CD14-positive monocyte (primary cell): ENCODE results near the gene EGLN1. TPM values are rescaled to one million over a fixed set of nuclear protein-coding genes. Genes with fewer than 3 reads are reported as not detected.

ENCODE experiments used
- DNase-seq, 3 donors: peaks; one replicate each; pipeline ENCODE4 v3.0.0-alpha.2; 2011 to 2022
- H2AFZ ChIP-seq: 2 replicates; pipeline ENCODE4 v1.6.0; 2012; ENCODE audit warnings: mild to moderate bottlenecking, low read depth, low read length, inconsistent platforms; ENCODE audit not compliant: insufficient read depth, poor library complexity, severe bottlenecking
- H3K27ac ChIP-seq, 2 donors: 1 replicate in 1 of 2; 2 replicates in 1 of 2; pipeline ENCODE4 v1.5.1; 2012 to 2013; ENCODE audit warnings: low read length in 2 of 2, control low read depth in 1 of 2, inconsistent platforms in 1 of 2, low read depth in 1 of 2, mild to moderate bottlenecking in 1 of 2
- H3K27me3 ChIP-seq, 2 donors: one replicate each; pipeline versions ENCODE4 v1.6.0 to v1.6.1; 2011 to 2013; ENCODE audit warnings: low read length in 2 of 2; ENCODE audit not compliant: control insufficient read depth in 2 of 2, insufficient read depth in 2 of 2
- H3K36me3 ChIP-seq, 2 donors: replicated peaks in 1 of 2; 1 replicate in 1 of 2; 2 replicates in 1 of 2; pipeline versions ENCODE4 v1.5.1 to v1.6.1; 2012 to 2013; ENCODE audit warnings: low read length in 2 of 2, control low read depth in 1 of 2, inconsistent platforms in 1 of 2, mild to moderate bottlenecking in 1 of 2; ENCODE audit not compliant: insufficient read depth in 2 of 2, control insufficient read depth in 1 of 2
- H3K4me1 ChIP-seq, 2 donors: 1 replicate in 1 of 2; 2 replicates in 1 of 2; pipeline versions ENCODE4 v1.5.1 to v1.6.1; 2012 to 2013; ENCODE audit warnings: low read length in 2 of 2, control low read depth in 1 of 2, inconsistent platforms in 1 of 2, mild to moderate bottlenecking in 1 of 2, moderate library complexity in 1 of 2; ENCODE audit not compliant: insufficient read depth in 2 of 2, control insufficient read depth in 1 of 2
- H3K4me2 ChIP-seq: replicated peaks from 2 replicates; pipeline ENCODE3; 2012; ENCODE audit warnings: low read length, moderate library complexity, mild to moderate bottlenecking; ENCODE audit not compliant: poor library complexity, severe bottlenecking; ENCODE audit errors: extremely low read depth
- H3K4me3 ChIP-seq, 3 experiments: fragments of 200-600 bp in 1 of 3; sonication (generic) in 1 of 3; replicated peaks in 1 of 3; 1 replicate in 2 of 3; 2 replicates in 1 of 3; pipeline ENCODE4 v1.5.1; 2011 to 2013; ENCODE audit warnings: low read length in 3 of 3, mild to moderate bottlenecking in 3 of 3, control low read depth in 2 of 3, low read depth in 2 of 3, inconsistent platforms in 1 of 3, moderate library complexity in 1 of 3
- H3K79me2 ChIP-seq: 2 replicates; pipeline ENCODE4 v1.6.0; 2012; ENCODE audit warnings: mild to moderate bottlenecking, control low read depth, inconsistent platforms, low read length, moderate library complexity; ENCODE audit not compliant: insufficient read depth
- H3K9ac ChIP-seq: 2 replicates; pipeline ENCODE4 v1.6.0; 2017; ENCODE audit warnings: low read length, mild to moderate bottlenecking; ENCODE audit not compliant: insufficient read depth, poor library complexity, severe bottlenecking
- H3K9me3 ChIP-seq, 2 donors: replicated peaks in 1 of 2; 1 replicate in 1 of 2; 2 replicates in 1 of 2; pipeline versions ENCODE4 v1.5.1 to v1.6.1; 2012 to 2013; ENCODE audit warnings: low read length in 2 of 2, control low read depth in 1 of 2; ENCODE audit not compliant: control insufficient read depth in 1 of 2, insufficient read depth in 1 of 2
- H4K20me1 ChIP-seq: 2 replicates; pipeline ENCODE4 v1.6.0; 2012; ENCODE audit warnings: mild to moderate bottlenecking, low read length, control low read depth, moderate library complexity; ENCODE audit not compliant: insufficient read depth
- H3K27ac Mint-ChIP-seq, 7 donors: one replicate each; pipeline ENCODE4 v1.8.0; 2020; ENCODE audit warnings: mild to moderate bottlenecking in 7 of 7, mixed read lengths in 7 of 7, moderate library complexity in 6 of 7, inconsistent platforms in 2 of 7
- H3K27me3 Mint-ChIP-seq, 3 donors: one replicate each; pipeline ENCODE4 v1.8.0; 2021 to 2022; ENCODE audit warnings: low read depth in 3 of 3, mild to moderate bottlenecking in 3 of 3, mixed read lengths in 3 of 3, moderate library complexity in 3 of 3, inconsistent platforms in 1 of 3
- H3K36me3 Mint-ChIP-seq, 2 donors: one replicate each; pipeline ENCODE4 v1.8.0; 2020; ENCODE audit warnings: mixed read lengths in 2 of 2, inconsistent platforms in 1 of 2, mild to moderate bottlenecking in 1 of 2
- H3K4me1 Mint-ChIP-seq: one replicate; pipeline ENCODE4 v1.8.0; 2020; ENCODE audit warnings: mild to moderate bottlenecking, mixed read lengths
- H3K4me3 Mint-ChIP-seq, 2 donors: one replicate each; pipeline ENCODE4 v1.8.0; 2020; ENCODE audit warnings: mild to moderate bottlenecking in 2 of 2, mixed read lengths in 2 of 2, moderate library complexity in 1 of 2
- H3K9me3 Mint-ChIP-seq, 7 donors: one replicate each; pipeline ENCODE4 v1.8.0; 2020 to 2022; ENCODE audit warnings: mixed read lengths in 7 of 7, mild to moderate bottlenecking in 6 of 7, moderate library complexity in 6 of 7, inconsistent platforms in 2 of 7
- CTCF ChIP-seq: fragments of 200-600 bp; IDR thresholded peaks from one replicate; pipeline ENCODE4 v1.8.0; 2022; ENCODE audit warnings: antibody characterized with exemption, mild to moderate bottlenecking
- WGBS: methylation state at CpG from one replicate; pipeline ENCODE4 v1.1.5; 2013; ENCODE audit warnings: missing lambda C conversion rate; ENCODE audit not compliant: insufficient coverage; 5-methylcytosine and 5-hydroxymethylcytosine counted together
- intact Hi-C, 2 donors: fragments of 100-400 bp; cut with micrococcal nuclease; formaldehyde crosslinking; loops; one replicate each; pipeline versions ENCODE4 v1.15.0 to v1.15.1; 2023
- polyA plus RNA-seq, 3 donors: library from polyadenylated mRNA; depleted of rRNA in 1 of 3; unstranded in 2 of 3; stranded (reverse) in 1 of 3; fragments of 300-500 nt in 2 of 3; fragments of >200 nt in 1 of 3; fragmentation: Illumina TruSeq in 2 of 3; gene quantifications; 1 replicate in 2 of 3; 2 replicates in 1 of 3; pipeline ENCODE4 v1.2.3, GENCODE V29; 2012 to 2021

The EGLN1 gene
- polyA plus RNA-seq, 3 donors: 12.9 to 27.7 (median 23.1) TPM

- peaks cover 46% of the 10 kb centered on the region for H3K4me1 Mint-ChIP-seq
- Histone ChIP-seq H4K20me1 (peaks cover 96% of the 10 kb centered on the region), H3K27me3 (no peaks in the 10 kb centered on the region), H3K9ac (no peak overlapping the region), H3K4me3 (no peak overlapping the region), H3K4me2 (no peak overlapping the region), H3K36me3 (no peaks in the 10 kb centered on the region), H3K27ac (peak overlapping the region in 1 of 2 donors; percentile 58), H3K9me3 (no peaks in the 10 kb centered on the region), H2AFZ (no peak overlapping the region), H3K4me1 (peaks cover 23 to 28% of the 10 kb centered on the region in 2 donors), H3K79me2 (peaks cover 93% of the 10 kb centered on the region)
- H3K9me3 Mint-ChIP-seq: no peaks in the 10 kb centered on the region
- peak overlapping the region in 4 of 7 donors; percentile 33 to 49 (median 45) for H3K27ac Mint-ChIP-seq
- WGBS: 45% methylated on average over 7 of the region's 10 CpGs
- H3K27me3 Mint-ChIP-seq: no peaks in the 10 kb centered on the region
- H3K4me3 Mint-ChIP-seq: no peak overlapping the region
- DNase-seq: peak in 1 of 3 donors; percentile 40
- peaks cover 2 to 21% of the 10 kb centered on the region in 2 donors for H3K36me3 Mint-ChIP-seq
- intact Hi-C loops: no loop called here
- TF ChIP-seq CTCF: no peak
These were observed 26.8 kb downstream of the EGLN1 start for GRCh38 chr1:231395076-231395997.

- H3K27ac ChIP-seq: no peak overlapping the region
- no peak overlapping the region for H3K4me3 Mint-ChIP-seq
- H3K36me3 Mint-ChIP-seq: peaks cover 5 to 31% of the 10 kb centered on the region in 2 donors
- no peak overlapping the region for H3K27ac Mint-ChIP-seq
- no peaks in the 10 kb centered on the region for H3K9me3 Mint-ChIP-seq
- no peak overlapping the region for H3K4me3 ChIP-seq
- no peak overlapping the region for H3K9ac ChIP-seq
- intact Hi-C loops: no loop called here
- no peak overlapping the region for H2AFZ ChIP-seq
- TF ChIP-seq CTCF: no peak
- peaks cover 96% of the 10 kb centered on the region for H4K20me1 ChIP-seq
- no peak overlapping the region for H3K4me2 ChIP-seq
- H3K27me3 Mint-ChIP-seq: no peaks in the 10 kb centered on the region
- H3K9me3 ChIP-seq: no peaks in the 10 kb centered on the region
- H3K4me1 ChIP-seq: peaks cover 22 to 28% of the 10 kb centered on the region in 2 donors
- no peaks in the 10 kb centered on the region for H3K36me3 ChIP-seq
- H3K79me2 ChIP-seq: peaks cover 93% of the 10 kb centered on the region
- H3K27me3 ChIP-seq: no peaks in the 10 kb centered on the region
- peaks cover 48% of the 10 kb centered on the region for H3K4me1 Mint-ChIP-seq
- no peak for DNase-seq
These were observed 28.4 kb downstream of the EGLN1 start for GRCh38 chr1:231393668-231394067.
